Adipocyte (in vitro differentiated cells): ENCODE results near the gene TTC22.

ENCODE experiments used
- DNase-seq: peaks from one replicate; pipeline ENCODE4 v3.0.0-alpha.2; 2015; ENCODE audit warnings: low read depth
- H3K27me3 ChIP-seq: replicated peaks from 2 replicates; pipeline ENCODE4 v1.7.0; 2013; ENCODE audit warnings: mild to moderate bottlenecking, low read length, moderate library complexity; ENCODE audit not compliant: control insufficient read depth, insufficient read depth
- H3K36me3 ChIP-seq: 2 replicates; pipeline ENCODE4 v1.7.0; 2013; ENCODE audit warnings: low read length, mild to moderate bottlenecking, moderate library complexity; ENCODE audit not compliant: control insufficient read depth, insufficient read depth, severe bottlenecking
- H3K4me1 ChIP-seq: 2 replicates; pipeline ENCODE4 v1.7.0; 2013; ENCODE audit warnings: mild to moderate bottlenecking, low read length, moderate library complexity; ENCODE audit not compliant: control insufficient read depth, insufficient read depth
- H3K4me3 ChIP-seq: 2 replicates; pipeline ENCODE4 v1.7.0; 2013; ENCODE audit warnings: mild to moderate bottlenecking, low read length, moderate library complexity
- H3K9ac ChIP-seq: 2 replicates; pipeline ENCODE4 v1.7.0; 2013; ENCODE audit warnings: mild to moderate bottlenecking, low read length, moderate library complexity
- H3K9me3 ChIP-seq: 2 replicates; pipeline ENCODE4 v1.7.0; 2013; ENCODE audit warnings: mild to moderate bottlenecking, low read length, moderate library complexity; ENCODE audit not compliant: control insufficient read depth

The TTC22 gene

DNA sequence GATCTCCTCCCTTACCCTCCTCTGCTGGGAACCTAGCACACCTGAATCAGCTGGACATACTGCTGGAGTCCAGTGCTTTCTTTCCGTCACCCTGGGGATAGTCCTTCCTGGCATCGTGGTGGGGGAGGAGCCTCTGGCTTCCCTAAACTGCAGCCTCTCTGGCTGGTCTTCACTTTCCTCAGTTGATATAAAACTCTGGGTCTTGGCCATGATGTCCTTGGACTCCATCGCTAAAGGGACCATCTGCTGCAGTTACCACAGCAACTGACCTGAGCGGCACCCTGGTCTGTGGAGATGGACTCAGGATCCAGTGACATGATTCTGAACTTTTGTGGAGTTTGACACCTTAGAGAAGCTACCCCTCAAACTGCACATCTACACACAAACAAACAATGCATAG, 59.6 kb downstream of the TTC22 start:
- peaks cover 61% of the 10 kb centered on the region for H3K36me3 ChIP-seq
- no peak for DNase-seq
- peaks cover 8% of the 10 kb centered on the region for H3K4me1 ChIP-seq

DNA sequence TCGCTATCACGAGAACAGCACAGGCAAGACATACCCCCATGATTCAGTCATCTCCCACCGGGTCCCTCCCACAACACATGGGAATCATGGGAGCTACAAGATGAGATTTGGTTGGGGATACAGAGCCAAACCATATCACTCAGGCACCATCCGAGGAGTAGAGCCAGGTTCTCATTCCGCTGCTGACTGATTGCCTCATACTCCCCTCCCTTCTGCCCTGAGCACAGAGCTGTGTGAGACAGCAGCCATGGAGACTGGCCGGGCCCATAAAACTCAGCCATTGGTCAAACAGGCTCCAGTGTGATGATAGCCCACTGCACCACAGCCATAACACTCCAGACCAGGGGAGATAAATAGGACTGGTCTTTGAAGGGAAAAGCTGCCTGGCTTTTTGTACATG, 62.9 kb downstream of the TTC22 start:
- Histone ChIP-seq H3K4me3 (no peak overlapping the region), H3K36me3 (peaks cover 83% of the 10 kb centered on the region), H3K27me3 (no peaks in the 10 kb centered on the region), H3K4me1 (peaks cover 8% of the 10 kb centered on the region), H3K9ac (no peak overlapping the region), H3K9me3 (no peaks in the 10 kb centered on the region)
- no peak for DNase-seq

More for the DNA sequence above, 59.6 kb downstream of the TTC22 start:
- H3K4me3 ChIP-seq, result no peak overlapping the region
- H3K27me3 ChIP-seq, result no peaks in the 10 kb centered on the region
- no peaks in the 10 kb centered on the region for H3K9me3 ChIP-seq
- no peak overlapping the region for H3K9ac ChIP-seq

DNA sequence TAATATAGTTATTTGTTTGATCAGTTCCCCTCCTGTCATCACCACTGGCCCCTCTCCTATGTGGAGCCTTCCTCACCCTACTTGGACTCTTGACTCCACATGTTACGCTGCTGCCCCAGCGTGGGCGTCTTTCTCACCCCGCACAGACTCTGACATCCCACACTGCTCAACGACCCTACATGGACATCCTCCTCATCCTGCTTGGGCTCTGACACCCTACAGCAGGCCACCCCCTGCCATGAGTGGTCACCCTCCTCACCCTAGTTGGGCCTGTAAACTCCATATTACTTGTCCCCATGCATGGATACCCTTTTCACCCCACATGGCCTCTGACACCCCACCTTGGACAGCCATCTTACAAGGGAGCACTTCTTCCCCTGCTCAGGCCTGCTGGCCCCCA, 64.4 kb downstream of the TTC22 start:
- no peak overlapping the region for H3K4me3 ChIP-seq
- DNase-seq, result no peak
- no peaks in the 10 kb centered on the region for H3K27me3 ChIP-seq
- H3K4me1 ChIP-seq, result no peaks in the 10 kb centered on the region
- peaks cover 88% of the 10 kb centered on the region for H3K36me3 ChIP-seq
- H3K9me3 ChIP-seq, result no peaks in the 10 kb centered on the region
- H3K9ac ChIP-seq, result no peak overlapping the region
